Progenitor cell of endocrine pancreas (in vitro differentiated cells): Measurements from ENCODE around the gene RPL13. TPM values are rescaled to one million over a fixed set of nuclear protein-coding genes. Genes with fewer than 3 reads are reported as not detected.

Experiments used
- DNase-seq: peaks from one replicate; pipeline ENCODE4 v3.0.0; 2021; ENCODE audit warnings: low spot score; ENCODE audit not compliant: unreplicated experiment
- H3K27ac Mint-ChIP-seq: 2 replicates; pipeline ENCODE4 v1.8.0; 2021; ENCODE audit warnings: mild to moderate bottlenecking, moderate library complexity, mixed read lengths
- H3K27me3 Mint-ChIP-seq: 2 replicates; pipeline ENCODE4 v1.8.0; 2021; ENCODE audit warnings: mixed read lengths
- H3K36me3 Mint-ChIP-seq: 2 replicates; pipeline ENCODE4 v1.8.0; 2022; ENCODE audit warnings: mixed read lengths; ENCODE audit not compliant: insufficient read depth
- H3K4me1 Mint-ChIP-seq: 2 replicates; pipeline ENCODE4 v1.8.0; 2021; ENCODE audit warnings: low read depth, mixed read lengths
- H3K4me3 Mint-ChIP-seq: 2 replicates; pipeline ENCODE4 v1.8.0; 2021; ENCODE audit warnings: low read depth, mild to moderate bottlenecking, moderate library complexity, mixed read lengths
- H3K9me3 Mint-ChIP-seq: 2 replicates; pipeline ENCODE4 v1.8.0; 2021; ENCODE audit warnings: low read depth, mixed read lengths
- total RNA-seq: library from RNA; stranded (reverse); gene quantifications from 2 replicates; pipeline ENCODE4 v1.2.1, GENCODE V29; 2021
- TF ChIP-seq, protein P1 (sequence below): fragments of 200-600 bp; sonication (generic); IDR thresholded peaks from one replicate; pipeline ENCODE4 v1.5.0; 2021; ENCODE audit warnings: antibody characterized with exemption, mild to moderate bottlenecking; ENCODE audit not compliant: unreplicated experiment

The RPL13 gene
- total RNA-seq, 1 donor from 2014 or later = 1,643 TPM

DNA sequence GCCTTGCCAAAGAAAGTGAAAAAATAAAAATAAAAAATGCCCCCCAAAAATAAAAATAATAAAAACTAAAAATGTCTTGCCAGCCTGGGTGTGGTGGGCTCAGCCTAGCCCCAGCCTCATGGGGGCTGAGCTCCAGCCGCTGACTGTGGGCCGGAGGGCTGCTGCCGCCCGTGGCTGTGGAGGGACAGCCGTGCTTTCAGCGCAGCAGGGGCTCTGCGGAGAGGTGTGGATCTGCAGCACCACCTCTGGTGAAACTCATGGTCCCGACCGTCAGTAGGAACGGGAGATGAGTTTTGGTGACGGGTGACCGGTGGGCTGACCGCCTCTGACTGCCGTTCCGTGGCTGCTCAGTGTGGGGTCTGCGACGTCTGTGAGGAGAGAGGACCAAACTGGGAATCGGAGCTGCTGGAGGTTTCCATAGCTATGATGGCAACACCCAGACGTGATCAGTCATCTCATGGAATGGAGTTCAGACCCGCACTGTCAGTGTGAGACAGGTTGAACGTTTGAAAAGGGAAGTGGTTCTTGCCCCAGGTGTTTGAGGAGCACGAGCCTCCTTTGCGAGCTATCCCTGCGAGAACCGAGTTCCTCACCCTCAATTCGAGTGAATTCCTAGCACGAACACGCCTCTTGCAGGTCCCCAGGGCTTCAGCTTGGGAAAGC lies 12.0 kb upstream of the RPL13 start:
- Mint-ChIP-seq H3K4me3 (no peak overlapping the region), H3K4me1 (peaks cover 13% of the 10 kb centered on the region), H3K27ac (no peak overlapping the region), H3K9me3 (no peaks in the 10 kb centered on the region), H3K27me3 (no peaks in the 10 kb centered on the region), H3K36me3 (peaks cover 10% of the 10 kb centered on the region)
- TF ChIP-seq, protein P1, sequence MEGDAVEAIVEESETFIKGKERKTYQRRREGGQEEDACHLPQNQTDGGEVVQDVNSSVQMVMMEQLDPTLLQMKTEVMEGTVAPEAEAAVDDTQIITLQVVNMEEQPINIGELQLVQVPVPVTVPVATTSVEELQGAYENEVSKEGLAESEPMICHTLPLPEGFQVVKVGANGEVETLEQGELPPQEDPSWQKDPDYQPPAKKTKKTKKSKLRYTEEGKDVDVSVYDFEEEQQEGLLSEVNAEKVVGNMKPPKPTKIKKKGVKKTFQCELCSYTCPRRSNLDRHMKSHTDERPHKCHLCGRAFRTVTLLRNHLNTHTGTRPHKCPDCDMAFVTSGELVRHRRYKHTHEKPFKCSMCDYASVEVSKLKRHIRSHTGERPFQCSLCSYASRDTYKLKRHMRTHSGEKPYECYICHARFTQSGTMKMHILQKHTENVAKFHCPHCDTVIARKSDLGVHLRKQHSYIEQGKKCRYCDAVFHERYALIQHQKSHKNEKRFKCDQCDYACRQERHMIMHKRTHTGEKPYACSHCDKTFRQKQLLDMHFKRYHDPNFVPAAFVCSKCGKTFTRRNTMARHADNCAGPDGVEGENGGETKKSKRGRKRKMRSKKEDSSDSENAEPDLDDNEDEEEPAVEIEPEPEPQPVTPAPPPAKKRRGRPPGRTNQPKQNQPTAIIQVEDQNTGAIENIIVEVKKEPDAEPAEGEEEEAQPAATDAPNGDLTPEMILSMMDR = no peak
- no peak for DNase-seq

DNA sequence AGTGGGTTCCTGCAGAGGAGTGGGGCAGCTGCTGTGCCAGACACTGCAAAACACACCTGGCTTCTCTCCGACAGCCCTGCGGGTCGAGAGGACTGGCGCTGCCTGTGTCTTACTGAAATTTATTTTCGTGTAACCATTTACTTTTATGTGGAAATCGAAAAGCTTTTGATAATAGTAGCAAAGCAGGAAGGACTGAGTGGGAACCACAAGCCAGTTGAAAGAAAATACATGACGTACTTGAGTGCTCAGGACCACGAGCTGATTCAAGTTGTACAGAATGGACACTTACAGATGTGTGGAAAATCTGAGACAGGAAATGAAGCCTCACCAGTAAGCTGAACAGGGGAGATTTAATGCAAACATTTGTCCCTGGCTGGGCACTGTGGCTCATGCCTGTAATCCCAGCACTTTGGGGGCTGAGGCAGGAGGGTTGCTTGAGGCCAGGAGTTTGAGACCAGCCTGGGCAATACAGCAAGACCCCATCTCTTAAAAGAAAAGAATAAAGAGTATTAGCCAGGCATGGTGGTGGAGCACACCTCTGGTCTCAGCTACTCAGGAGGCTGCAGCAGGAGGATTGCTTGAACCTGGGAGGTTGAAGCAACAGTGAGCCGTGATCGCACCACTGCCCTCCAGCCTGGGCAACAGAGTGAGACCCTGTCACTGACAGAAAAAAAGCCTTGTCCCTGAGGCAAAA lies 11.3 kb upstream of the RPL13 start:
- H3K27me3 Mint-ChIP-seq = no peaks in the 10 kb centered on the region
- no peak for DNase-seq
- no peak overlapping the region for H3K27ac Mint-ChIP-seq
- TF ChIP-seq, protein P1 = no peak
- peaks cover 13% of the 10 kb centered on the region for H3K4me1 Mint-ChIP-seq
- no peaks in the 10 kb centered on the region for H3K9me3 Mint-ChIP-seq
- H3K36me3 Mint-ChIP-seq = peaks cover 10% of the 10 kb centered on the region
- H3K4me3 Mint-ChIP-seq = no peak overlapping the region

DNA sequence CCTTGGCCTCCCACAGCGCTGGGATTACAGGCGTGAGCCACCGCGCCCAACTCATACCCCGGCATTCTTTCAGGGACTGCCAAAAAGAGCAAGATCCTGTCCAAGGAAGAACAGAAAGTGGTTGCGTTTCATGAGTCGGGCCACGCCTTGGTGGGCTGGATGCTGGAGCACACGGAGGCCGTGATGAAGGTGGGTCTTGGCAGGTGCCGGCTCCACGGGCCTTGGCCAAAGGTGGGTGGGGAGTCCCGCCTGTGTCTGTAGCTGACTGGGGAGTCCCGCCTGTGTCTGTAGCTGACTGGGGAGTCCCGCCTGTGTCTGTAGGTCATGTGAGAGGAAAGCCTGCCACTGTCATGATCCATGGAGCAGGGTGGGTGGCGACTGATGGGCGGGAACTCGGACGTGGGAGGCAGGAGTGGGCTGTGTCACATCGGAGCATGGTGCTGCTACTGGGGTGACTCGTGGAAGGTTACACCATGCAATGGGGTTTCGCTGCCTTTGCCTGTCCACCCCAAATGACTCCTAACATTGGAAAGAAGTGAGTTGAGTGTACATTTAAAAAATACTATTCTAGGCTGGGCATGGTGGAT lies 10.0 kb upstream of the RPL13 start:
- peaks cover 10% of the 10 kb centered on the region for H3K36me3 Mint-ChIP-seq
- DNase-seq = no peak
- peaks cover 3% of the 10 kb centered on the region for H3K4me1 Mint-ChIP-seq
- H3K4me3 Mint-ChIP-seq = no peak overlapping the region
- TF ChIP-seq, protein P1 = no peak
- no peaks in the 10 kb centered on the region for H3K27me3 Mint-ChIP-seq
- H3K9me3 Mint-ChIP-seq = no peaks in the 10 kb centered on the region
- no peak overlapping the region for H3K27ac Mint-ChIP-seq

DNA sequence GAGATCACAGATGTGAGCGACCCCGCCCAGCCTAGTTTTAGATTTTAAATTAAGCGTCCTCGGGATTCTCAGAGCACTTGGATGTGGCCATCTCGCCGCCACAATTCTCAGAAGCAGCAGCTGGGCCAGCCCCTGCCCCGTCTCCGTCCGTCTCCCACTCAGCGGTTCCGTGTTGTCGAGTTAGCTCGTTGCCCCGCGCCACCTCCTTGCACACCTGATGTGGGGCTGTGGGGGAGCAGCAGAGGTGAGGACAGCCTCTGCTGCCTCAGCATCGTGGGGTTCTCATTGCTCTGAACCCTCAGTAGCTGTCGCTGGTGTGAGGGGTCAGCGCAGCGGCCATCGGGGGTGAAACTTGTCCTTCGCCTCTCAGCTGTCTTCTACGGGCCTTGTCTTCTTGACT lies 8.2 kb upstream of the RPL13 start:
- Mint-ChIP-seq H3K4me1 (no peaks in the 10 kb centered on the region), H3K27me3 (no peaks in the 10 kb centered on the region), H3K9me3 (no peaks in the 10 kb centered on the region), H3K27ac (peak overlapping the region; percentile 67), H3K4me3 (no peak overlapping the region), H3K36me3 (peaks cover 11% of the 10 kb centered on the region)
- TF ChIP-seq, protein P1 = no peak
- DNase-seq = no peak

DNA sequence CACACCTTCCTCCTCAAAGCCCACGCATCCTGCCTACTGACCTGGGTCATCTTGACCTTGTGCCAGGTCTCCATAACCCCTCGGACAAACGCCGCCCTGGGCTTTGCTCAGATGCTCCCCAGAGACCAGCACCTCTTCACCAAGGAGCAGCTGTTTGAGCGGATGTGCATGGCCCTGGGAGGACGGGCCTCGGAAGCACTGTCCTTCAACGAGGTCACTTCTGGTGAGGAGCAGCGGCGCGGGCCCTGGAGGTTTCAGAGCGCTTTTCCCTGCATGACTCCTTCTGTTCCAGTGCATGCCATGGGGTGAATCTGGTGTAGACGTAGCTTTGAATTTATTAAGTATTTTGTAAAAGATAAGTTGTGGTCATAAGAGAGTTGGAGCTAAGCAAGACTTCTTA lies 7.6 kb upstream of the RPL13 start:
- H3K4me3 Mint-ChIP-seq = no peak overlapping the region
- peaks cover 2% of the 10 kb centered on the region for H3K4me1 Mint-ChIP-seq
- no peak overlapping the region for H3K27ac Mint-ChIP-seq
- H3K36me3 Mint-ChIP-seq = peaks cover 14% of the 10 kb centered on the region
- H3K27me3 Mint-ChIP-seq = no peaks in the 10 kb centered on the region
- TF ChIP-seq, protein P1 = no peak
- no peak for DNase-seq
- H3K9me3 Mint-ChIP-seq = no peaks in the 10 kb centered on the region
